NCI-H146 treated with DMSO at 0.1 percent for 48 hours (cell line): ENCODE measurements around the gene LRPAP1.
"Not testable (repeated sequence)": the region's sequence is repeated elsewhere in the genome, so short reads cannot be mapped to it uniquely, and the experiment has no call there.

ENCODE experiments used
- DNase-seq: peaks from one replicate; lab custom pipeline; 2025; ENCODE audit not compliant: unreplicated experiment; lab: John Stamatoyannopoulos, UW

Gene LRPAP1

GRCh38 chr4:3563403-3563802, 31.2 kb upstream of the LRPAP1 start:
- no peak for DNase-seq

- DNase-seq, result not testable (repeated sequence)
Observed at GRCh38 chr4:3562127-3562526, 29.9 kb upstream of the LRPAP1 start.

GRCh38 chr4:3560465-3560864, 28.2 kb upstream of the LRPAP1 start:
- DNase-seq, result not testable (repeated sequence)

DNA sequence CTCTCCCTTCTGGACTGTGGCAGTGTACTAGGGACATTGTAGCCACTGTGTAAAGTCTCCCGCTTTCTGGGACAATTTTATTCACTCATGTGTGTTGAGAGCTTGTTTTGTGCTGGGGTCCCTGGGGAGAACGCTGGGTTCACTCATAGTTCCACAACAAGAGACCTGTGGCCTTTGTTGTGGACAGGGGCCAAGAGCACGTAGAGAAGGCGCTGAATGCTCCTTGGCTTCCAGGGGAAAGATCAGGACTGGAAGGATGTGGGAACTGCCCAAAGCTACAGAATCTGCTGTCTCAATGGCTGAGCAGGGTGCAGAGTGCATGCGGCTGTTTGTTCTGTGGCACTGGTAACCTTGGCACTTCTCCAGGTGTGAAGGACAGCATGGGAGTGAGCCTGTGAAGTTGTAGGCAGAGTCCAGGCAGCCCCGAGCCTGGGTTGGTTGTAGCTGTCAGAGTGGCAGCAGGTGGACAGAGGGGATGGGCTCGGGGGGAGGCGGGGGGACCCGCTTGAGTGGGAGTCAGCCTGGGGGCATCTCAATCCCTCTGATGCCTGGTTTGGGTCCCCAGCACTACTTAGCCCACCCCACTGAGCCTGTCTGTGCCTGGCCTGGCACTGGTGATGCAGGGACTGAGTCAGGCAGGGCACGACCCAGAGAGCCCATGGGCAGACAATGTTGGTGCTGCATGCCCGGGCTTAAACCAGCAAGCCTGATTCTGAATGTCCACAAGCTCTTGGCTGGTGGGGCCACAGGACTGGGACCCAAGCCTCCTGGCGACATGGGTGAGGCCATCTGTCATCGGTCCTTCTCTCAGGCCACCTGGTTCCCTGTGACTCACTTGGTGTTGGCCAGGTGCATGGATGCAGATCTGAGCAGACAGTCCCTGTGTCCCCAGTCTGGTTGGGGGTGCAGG, 27.4 kb upstream of the LRPAP1 start:
- DNase-seq, result not testable (repeated sequence)

DNA sequence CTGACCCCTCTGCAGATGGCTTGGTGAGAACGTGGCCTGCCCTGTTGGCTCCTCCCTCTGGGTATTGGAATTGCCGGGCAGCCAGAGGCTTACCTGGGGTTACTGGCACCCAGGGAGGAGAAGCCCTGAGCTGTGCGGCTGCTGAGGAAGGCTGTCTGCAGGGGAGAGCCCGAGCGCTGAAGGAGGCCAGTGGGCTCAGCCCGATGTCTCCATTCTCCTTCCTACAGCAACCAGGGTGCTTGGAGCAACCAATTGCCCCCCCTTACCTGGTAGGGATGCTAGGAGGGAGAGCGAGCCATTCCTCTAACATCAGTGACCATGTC, 26.3 kb upstream of the LRPAP1 start:
- DNase-seq, result not testable (repeated sequence)

DNA sequence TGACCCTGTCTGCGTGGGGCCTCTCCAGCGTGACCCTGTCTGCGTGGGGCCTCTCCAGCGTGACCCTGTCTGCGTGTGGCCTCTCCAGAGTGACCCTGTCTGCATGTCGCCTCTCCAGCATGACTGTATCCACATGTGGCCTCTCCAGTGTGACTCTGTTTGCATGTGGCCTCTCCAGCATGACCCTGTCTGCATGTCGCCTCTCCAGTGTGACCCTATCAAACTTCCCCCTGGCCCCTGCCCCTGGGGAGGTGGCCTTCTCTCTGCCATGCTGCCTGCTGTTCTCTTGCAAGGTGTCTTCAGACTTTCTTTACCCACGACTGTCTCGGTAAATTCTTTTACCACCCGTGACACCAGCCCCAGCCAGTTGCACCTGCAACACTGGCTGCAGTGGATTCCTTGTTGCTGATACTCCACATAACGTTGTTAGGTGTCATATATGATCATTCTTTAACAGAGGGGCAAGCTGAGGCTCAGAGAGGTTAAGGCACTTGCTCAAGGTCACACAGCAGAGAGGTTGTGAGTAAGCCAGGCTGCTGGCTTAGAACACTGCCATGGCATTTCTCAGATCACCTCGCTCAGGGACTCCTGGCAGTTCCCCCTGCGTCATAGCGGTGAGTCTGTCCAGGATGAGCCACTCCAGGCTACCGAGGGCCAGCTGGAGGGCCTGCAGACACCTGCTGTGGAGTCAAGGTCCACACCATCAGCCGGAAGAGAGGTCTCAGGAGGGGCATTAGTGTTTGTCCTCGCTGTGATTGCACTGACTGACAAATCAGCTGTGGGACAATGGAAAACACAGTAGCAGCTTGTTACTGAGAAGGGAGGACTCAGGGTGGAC, 25.7 kb upstream of the LRPAP1 start:
- DNase-seq, result not testable (repeated sequence)

DNA sequence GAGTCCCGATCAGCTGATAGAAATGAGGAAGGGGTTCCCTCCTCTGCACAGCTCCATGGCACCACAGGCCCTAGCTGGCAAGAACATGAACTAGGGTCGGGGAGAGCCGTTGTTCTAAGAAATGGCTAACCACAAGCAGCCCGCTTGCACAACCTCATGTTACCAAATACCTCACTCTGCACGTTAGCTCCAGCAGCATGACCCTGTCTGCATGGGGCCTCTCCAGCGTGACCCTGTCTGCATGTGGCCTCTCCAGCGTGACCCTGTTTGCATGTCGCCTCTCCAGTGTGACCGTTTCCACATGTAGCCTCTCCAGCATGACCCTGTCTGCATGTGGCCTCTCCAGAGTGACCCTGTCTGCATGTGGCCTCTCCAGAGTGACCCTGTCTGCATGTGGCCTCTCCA, 24.9 kb upstream of the LRPAP1 start:
- DNase-seq, result not testable (repeated sequence)

DNA sequence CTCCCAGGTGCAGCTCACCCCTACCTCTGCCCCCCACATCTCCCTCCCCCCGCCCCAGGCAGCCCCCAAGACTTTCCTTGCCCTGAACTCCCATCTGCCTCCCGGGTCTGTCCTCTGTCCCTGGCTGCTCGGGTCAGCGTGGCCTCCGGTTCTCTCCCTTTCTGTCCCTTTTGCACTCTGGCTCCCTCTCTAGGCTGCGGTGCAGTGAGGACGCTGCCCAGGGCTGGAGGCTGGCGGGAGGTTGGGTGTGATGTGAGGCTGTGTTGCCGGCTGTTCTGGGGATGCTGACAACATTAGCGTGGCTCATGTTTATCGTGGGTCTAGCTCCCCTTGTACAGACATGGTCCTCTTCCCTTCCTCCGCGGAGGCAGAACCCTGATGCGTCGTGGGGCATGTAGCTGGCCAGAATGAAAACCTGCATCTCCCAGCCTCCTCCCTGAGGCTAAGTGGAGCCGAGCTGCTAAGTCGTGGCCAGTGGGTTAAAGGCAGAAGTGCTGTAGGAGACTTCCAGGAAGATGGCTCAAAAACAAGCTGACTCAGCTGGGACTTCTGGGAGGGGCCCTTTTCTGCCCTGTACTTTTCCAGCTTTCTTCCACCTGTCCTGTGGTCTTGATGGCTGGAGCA, 24.1 kb upstream of the LRPAP1 start:
- DNase-seq, result not testable (repeated sequence)

GRCh38 chr4:3555459-3556070, 23.3 kb upstream of the LRPAP1 start:
- not testable (repeated sequence) for DNase-seq

GRCh38 chr4:3551366-3551765, 19.1 kb upstream of the LRPAP1 start:
- DNase-seq, result not testable (repeated sequence)

DNA sequence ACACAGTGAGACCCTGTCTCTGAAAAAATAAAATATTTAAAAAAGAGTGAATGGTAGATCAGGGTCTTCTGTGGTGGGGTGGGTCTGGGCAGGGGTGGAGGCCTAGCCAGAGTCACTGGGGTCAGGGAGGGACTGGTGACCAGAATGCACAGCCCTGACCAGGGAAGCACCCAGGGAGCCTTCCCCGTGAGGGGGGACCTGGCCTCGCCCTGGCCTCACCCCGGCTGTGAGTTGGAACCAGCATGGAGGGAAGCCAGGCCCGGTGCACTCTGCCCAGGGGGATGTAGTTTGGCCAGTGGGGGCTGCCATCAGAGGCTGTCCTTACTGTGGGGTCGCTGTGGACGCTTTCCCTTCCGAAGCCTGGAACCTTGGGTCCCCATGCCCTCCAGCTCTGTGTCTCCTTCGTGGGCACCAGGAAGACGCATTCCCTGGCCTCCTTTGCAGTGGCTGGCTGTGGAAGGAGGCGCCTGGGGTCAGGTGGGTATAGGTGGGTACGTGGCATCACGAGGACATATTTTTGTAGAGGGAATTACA, 18.6 kb upstream of the LRPAP1 start:
- DNase-seq, result not testable (repeated sequence)

DNA sequence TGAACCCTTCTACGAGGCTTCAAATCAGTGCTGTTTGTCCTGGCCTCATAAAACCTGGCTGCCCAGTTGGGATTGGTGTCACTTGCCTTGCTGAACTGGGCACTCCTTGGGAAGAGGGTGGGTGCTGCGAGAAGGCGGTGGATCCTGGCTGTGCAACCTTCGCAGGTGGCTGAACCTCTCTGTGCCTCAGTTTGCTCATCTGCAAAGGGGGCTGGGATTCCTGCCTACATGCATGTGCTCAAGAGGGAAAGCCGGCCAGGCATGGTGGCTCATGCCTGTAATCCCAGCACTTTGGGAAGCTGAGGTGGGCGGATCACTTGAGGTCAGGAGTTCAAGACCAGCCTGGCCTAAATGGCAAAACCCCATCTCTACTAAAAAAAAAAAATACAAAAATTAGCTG, 17.8 kb upstream of the LRPAP1 start:
- not testable (repeated sequence) for DNase-seq

DNA sequence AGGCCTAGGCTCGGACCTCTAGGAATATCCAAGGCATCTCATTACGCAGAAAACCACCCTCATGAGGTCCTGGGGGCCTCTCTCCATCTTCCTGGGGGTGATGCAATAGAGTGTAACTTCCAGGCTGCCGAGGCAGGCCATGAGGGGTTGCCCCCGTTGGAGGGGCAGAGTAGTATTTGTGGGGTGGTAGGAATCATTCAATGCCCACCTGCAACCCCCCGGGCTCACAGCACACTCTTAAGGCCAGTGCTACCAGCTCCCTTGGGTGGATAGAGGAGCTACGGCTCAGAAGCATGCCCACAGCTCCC, 17.4 kb upstream of the LRPAP1 start:
- DNase-seq, result not testable (repeated sequence)

GRCh38 chr4:3548991-3549693, 16.9 kb upstream of the LRPAP1 start:
- DNase-seq, result not testable (repeated sequence)

GRCh38 chr4:3546721-3547120, 14.5 kb upstream of the LRPAP1 start:
- DNase-seq, result not testable (repeated sequence)

DNA sequence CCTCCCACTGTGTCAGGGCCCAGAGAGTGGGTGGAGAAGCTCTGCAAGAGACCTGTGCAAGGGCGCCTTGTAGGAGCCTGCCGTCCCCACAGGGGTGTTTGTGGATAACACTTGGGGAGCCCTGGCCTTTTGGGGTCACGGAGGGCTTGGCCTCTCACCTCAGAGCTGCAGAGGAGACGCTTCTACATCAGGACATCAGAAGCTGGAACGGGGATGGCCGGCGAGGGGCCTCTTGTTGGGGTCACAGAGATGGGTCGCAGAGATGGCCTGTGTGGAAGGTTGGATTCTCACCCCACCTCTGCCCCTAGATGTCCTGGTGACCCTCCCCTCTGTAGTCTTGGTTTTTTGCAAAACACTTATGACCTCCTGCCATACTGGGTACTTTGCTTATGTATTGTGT, 13.1 kb upstream of the LRPAP1 start:
- not testable (repeated sequence) for DNase-seq

GRCh38 chr4:3544259-3545025, 12.2 kb upstream of the LRPAP1 start:
- DNase-seq, result not testable (repeated sequence)

GRCh38 chr4:3543415-3543814, 11.2 kb upstream of the LRPAP1 start:
- not testable (repeated sequence) for DNase-seq

DNA sequence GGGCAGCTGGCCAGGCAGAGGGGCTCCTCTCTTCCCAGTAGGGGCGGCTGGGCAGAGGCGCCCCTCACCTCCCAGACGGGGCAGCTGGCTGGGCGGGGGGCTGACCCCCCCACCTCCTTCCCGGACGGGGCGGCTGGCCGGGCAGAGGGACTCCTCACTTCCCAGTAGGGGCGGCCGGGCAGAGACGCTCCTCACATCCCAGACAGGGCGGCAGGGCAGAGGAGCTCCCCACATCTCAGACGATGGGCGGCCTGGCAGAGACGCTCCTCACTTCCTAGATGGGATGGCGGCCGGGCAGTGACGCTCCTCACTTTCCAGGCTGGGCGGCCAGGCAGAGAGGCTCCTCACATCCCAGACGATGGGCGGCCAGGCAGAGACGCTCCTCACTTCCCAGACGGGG, 6.7 kb upstream of the LRPAP1 start:
- DNase-seq, result not testable (repeated sequence)

GRCh38 chr4:3535812-3536211, 3.6 kb upstream of the LRPAP1 start:
- DNase-seq, result not testable (repeated sequence)
